CD4-positive, alpha-beta T cell treated with Interleukin-6 for 4 hours (primary cell): ENCODE results near the gene PODNL1.

Experiments
- DNase-seq: peaks from one replicate; pipeline ENCODE4 v3.0.0-alpha.2; 2020; ENCODE audit warnings: mixed read lengths

The PODNL1 gene

GRCh38 chr19:13956365-13956744, 18.1 kb upstream of the PODNL1 start:
- no peak for DNase-seq

DNA sequence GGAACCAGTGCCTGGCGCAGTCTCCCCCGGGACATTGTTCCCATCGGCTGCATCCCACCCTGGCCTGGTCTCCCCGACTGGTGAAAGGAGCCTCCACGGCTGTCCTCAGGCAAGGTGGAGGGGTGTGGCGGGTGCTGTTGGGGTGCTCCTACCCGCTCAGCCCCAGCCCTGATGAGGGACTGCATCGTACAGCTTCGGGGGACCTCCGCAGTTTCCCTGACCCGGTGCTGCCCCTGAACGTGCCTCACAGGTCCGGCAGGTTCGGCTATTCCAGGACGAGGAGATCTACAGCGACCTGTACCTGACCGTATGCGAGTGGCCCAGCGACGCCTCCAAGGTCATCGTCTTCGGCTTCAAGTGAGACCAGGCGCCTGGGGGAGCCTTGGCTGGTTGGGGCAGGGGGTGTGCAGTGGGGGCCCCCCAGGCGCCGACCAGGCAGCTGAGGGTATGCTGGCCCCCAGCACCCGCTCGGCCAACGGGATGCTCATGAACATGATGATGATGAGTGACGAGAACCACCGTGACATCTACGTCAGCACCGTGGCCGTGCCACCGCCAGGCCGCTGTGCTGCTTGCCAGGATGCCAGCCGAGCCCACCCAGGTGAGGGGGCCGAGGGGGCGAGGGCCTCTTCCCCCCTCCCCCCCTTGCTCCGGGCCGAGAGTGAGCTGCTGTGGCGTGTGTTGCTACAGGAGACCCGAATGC, 17.6 kb upstream of the PODNL1 start:
- no peak for DNase-seq

GRCh38 chr19:13954185-13954584, 16.0 kb upstream of the PODNL1 start:
- DNase-seq: no peak

GRCh38 chr19:13952931-13953531, 14.8 kb upstream of the PODNL1 start:
- peak; percentile 11 for DNase-seq

DNA sequence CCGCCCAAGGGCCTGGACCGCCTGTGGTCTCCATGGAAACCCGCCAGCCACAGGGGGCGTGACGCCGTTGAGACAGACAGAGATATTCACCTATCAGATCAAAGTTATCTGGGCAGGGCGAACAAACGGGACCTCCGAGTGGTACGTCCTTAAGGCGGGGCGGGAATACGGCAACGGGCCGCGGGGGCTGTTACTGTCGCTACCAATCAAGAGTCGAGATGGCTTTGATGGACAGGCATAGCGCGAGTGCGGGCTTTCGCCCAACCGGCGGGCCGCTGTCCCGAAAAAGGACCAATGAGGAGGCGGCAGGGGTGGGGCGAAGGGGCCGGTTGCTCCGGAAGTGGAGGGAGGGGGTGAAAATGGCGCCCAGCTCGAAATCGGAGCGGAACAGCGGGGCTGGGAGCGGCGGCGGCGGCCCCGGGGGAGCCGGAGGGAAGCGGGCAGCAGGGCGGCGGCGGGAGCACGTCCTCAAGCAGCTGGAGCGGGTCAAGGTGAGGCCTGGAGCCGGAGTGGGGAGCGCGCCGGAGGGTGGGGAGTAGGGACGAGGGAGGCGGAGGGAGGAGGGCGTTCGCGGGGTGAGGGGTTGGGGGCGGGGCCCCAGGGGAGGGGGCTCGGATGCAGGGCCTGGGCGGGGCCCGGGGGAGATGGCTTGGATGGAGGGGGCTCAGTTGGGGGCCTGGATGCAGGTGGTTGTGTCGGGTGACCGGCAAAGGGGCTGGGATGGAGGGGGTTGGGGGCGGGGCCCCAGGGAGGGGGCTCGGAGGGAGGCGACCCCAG, 14.1 kb upstream of the PODNL1 start, which contains the start of gene DCAF15:
DCAF15 (plus strand) TSS at position 356 of the 777 bp plus-strand sequence; CDS start at position 360, 4 bp downstream.
- DNase-seq: peak; percentile 99

- no peak for DNase-seq
These were observed 13.6 kb upstream of the PODNL1 start for GRCh38 chr19:13951799-13952153.

- no peak for DNase-seq
These were observed 12.8 kb upstream of the PODNL1 start for GRCh38 chr19:13951043-13951442.

DNA sequence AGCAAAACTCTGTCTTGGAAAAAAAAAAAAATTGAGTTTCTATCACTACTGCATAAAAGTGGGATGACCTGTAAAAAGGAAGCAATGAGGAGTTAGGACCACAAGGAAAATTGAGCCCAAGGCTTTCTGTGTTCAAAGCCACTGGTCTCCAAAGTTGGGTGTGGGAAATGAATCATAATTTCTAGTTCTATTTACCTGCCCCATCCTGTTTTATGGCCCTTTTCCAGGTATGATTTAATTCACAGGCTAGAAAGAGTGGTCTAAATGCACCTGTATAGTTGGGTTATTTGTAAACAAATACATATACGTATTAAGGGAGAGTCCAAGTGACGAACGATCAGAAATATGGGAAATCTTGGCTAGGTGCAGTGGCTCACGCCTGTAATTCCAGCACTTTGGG, 8.2 kb upstream of the PODNL1 start:
- no peak for DNase-seq

DNA sequence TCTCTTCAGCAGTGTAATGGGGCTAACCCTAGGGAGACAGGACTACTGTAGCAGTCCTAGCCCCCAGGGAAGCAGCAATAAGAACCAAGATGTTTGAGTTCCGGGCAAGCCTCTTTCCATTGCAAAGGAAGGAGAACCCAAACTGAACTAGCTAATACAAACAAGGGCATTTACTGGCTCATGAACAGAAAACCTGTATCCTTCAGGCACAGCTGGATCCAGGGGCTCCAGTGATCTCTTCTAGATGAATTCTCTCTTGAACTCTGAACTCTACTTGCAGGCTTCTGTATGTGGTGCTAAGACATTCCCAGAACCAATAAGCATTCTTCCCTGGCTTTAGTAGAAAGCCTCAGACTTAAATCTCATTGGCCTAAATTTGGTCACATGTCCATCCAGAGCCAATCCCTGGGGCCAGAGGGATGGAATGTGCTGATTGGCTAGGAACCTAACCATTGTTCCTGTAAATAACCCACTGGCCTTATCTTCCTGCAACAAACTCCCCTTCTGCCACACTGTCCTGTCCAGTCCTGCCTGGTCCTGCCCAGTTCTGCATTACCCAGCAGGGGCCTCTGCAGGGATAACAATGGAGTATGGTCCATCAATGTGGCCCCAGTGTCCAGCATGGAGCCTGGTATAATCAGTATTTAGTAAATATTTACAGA, 3.9 kb upstream of the PODNL1 start:
- no peak for DNase-seq

DNA sequence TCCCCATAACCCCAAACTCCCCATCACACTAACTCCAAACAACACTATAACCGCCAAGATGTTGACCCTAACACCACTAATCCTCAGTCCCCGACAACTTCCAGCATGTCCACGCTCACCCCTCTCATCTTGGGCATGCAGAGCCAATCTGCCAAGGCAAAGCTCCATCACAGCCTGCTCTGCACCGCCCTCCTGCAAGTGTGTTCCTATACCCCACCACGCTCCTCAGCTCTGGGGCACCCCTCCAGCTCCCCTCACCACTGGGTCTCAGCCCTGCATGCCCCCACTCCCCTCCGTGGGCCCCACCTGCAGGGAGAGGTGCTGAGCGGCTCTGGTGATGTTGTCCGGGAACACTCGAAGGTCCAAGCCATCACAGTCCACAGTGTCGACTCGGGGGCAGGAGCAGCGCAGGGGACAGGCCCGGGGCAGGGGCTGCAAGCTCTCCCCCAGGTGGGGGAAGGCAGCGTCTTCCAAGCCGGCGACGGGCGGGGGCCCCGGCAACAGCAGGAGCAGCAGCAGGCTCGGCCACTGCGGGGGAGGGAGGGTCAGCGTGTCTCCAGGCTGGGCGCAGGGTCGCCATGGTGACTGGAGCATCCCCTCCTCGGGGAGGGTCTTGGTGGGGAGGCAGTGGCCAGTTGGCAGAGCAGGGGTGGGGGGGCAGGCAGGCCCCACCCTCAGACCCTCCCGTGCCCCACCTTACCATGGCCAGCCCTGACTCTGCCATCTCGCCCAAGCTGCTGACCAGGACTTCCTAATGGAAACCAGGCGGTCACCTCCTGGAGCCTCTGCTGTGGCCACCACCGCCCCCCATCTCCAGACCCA, 527 bp downstream of the PODNL1 start:
- DNase-seq: no peak

GRCh38 chr19:13935765-13936510, 2.3 kb downstream of the PODNL1 start:
- no peak for DNase-seq

DNA sequence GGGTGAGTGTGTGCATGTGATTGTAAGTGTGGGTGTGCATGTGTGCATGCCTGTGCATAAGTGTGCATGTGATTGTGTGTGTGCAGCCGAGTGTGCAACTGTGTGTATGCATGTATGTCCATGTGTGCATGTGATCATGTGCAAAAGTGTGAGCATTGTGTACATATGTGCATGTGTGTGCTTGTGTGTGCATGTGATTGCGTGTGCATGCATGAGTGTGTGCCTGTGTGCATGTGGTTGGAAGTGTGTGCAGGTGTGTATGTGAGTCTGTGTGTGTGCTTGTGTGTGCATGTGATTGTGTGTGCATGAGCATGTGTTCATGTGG, 3.5 kb downstream of the PODNL1 start:
- no peak for DNase-seq

GRCh38 chr19:13932911-13933393, 5.3 kb downstream of the PODNL1 start:
- no peak for DNase-seq

GRCh38 chr19:13932149-13932637, 6.0 kb downstream of the PODNL1 start:
- no peak for DNase-seq

GRCh38 chr19:13931391-13932148, 6.6 kb downstream of the PODNL1 start:
- DNase-seq: no peak

DNA sequence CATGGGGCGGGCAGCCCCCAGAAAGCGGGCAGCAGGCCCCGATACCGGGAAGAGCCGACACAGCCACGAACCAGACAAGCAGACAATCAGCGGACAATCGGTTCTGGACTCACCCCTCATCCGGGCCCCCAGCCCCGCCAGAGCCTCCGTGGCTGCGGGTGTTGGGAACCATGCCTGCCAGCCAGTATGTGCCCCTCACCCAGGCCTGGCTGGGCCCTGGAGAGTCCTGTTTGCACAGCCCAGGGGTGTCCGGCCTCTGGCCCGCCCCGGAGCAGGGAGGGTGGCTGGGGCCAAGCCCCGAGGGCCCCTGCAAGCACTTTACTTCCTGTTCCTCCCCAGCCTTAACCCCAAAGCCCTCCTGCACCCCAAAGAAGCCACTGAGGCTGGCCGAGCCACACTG, 7.8 kb downstream of the PODNL1 start:
- DNase-seq: no peak

- no peak for DNase-seq
These were observed 8.3 kb downstream of the PODNL1 start for GRCh38 chr19:13929956-13930355.

- DNase-seq: no peak
These were observed 8.9 kb downstream of the PODNL1 start for GRCh38 chr19:13929340-13929739.

DNA sequence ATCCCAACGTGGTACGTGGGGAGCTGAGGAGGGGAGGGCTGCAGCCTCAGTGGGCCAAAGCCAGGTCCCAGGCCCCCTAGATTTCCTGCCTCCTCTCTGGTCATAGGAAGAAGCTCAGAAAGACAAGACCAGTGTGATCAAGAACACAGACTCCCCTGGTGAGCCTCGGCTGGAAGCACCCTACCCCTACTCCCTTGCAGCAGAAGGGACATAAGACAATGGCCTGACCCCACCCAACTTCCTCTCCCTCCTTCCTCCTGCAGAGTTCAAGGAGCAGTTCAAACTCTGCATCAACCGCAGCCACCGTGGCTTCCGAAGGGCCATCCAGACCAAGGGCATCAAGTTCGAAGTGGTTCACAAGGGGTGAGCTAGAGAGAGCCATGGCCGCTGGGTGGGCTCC, 11.5 kb downstream of the PODNL1 start:
- no peak for DNase-seq

GRCh38 chr19:13926010-13926409, 12.2 kb downstream of the PODNL1 start:
- no peak for DNase-seq
